GM23338 (cell line): ENCODE data around the gene PARD3. TPM values are rescaled to one million over a fixed set of nuclear protein-coding genes. Genes with fewer than 3 reads are reported as not detected.

Source experiments
- ATAC-seq: fragments of 200-7000 bp; cut with Tn5 transposase; 3 replicates; pipeline ENCODE4 v1.9.1; 2020
- DNase-seq: peaks from one replicate; pipeline ENCODE4 v3.0.0-alpha.2; 2015; ENCODE audit warnings: low spot score
- H2AFZ ChIP-seq: fragments of 200-600 bp; sonication (generic); 2 replicates; pipeline ENCODE4 v1.8.0; 2016; ENCODE audit warnings: antibody characterized with exemption, mild to moderate bottlenecking, moderate library complexity
- H3F3A ChIP-seq: fragments of 200-600 bp; sonication (generic); replicated peaks from 2 replicates; pipeline ENCODE4 v1.8.0; 2017; ENCODE audit warnings: antibody characterized with exemption, mixed run types, low read depth
- H3K27ac ChIP-seq: fragments of 200-600 bp; sonication (generic); 2 replicates; pipeline ENCODE4 v1.6.1; 2016; ENCODE audit warnings: low read depth
- H3K27me3 ChIP-seq: fragments of 200-600 bp; sonication (generic); 2 replicates; pipeline ENCODE4 v1.8.0; 2016; ENCODE audit warnings: mild to moderate bottlenecking, mixed run types, moderate library complexity; ENCODE audit not compliant: insufficient read depth
- H3K36me3 ChIP-seq: fragments of 200-600 bp; sonication (generic); 2 replicates; pipeline ENCODE4 v1.8.0; 2016; ENCODE audit warnings: mild to moderate bottlenecking; ENCODE audit not compliant: insufficient read depth
- H3K4me1 ChIP-seq: fragments of 200-600 bp; sonication (generic); 2 replicates; pipeline ENCODE4 v1.8.0; 2016; ENCODE audit warnings: mild to moderate bottlenecking, moderate library complexity; ENCODE audit not compliant: insufficient read depth
- H3K4me2 ChIP-seq: fragments of 200-600 bp; sonication (generic); 2 replicates; pipeline ENCODE4 v1.7.1; 2017; ENCODE audit warnings: mixed run types
- H3K4me3 ChIP-seq: fragments of 200-600 bp; sonication (generic); 2 replicates; pipeline ENCODE4 v1.6.1; 2016; ENCODE audit warnings: mixed run types
- H3K79me2 ChIP-seq: fragments of 200-600 bp; sonication (generic); replicated peaks from 2 replicates; pipeline ENCODE4 v1.8.0; 2017; ENCODE audit warnings: mild to moderate bottlenecking; ENCODE audit not compliant: insufficient read depth
- H3K9me2 ChIP-seq: fragments of 200-600 bp; sonication (generic); 2 replicates; pipeline ENCODE4 v1.8.0; 2017; ENCODE audit not compliant: insufficient read depth
- H4K20me1 ChIP-seq: fragments of 200-600 bp; sonication (generic); replicated peaks from 2 replicates; pipeline ENCODE4 v1.8.0; 2017; ENCODE audit warnings: mild to moderate bottlenecking; ENCODE audit not compliant: insufficient read depth
- H3K27ac Mint-ChIP-seq: 2 replicates; pipeline ENCODE4 v1.8.0; 2020; ENCODE audit warnings: inconsistent platforms, mild to moderate bottlenecking, moderate library complexity, mixed read lengths
- H3K27me3 Mint-ChIP-seq: 3 replicates; pipeline ENCODE4 v1.8.0; 2022; ENCODE audit warnings: low read depth, mild to moderate bottlenecking, moderate library complexity, mixed read lengths, inconsistent platforms; ENCODE audit not compliant: insufficient read depth, poor library complexity
- H3K36me3 Mint-ChIP-seq: 3 replicates; pipeline ENCODE4 v1.8.0; 2021; ENCODE audit warnings: low read depth, mild to moderate bottlenecking, inconsistent platforms, moderate library complexity, mixed read lengths
- H3K4me1 Mint-ChIP-seq: 3 replicates; pipeline ENCODE4 v1.8.0; 2020; ENCODE audit warnings: mild to moderate bottlenecking, inconsistent platforms, mixed read lengths
- H3K4me3 Mint-ChIP-seq: 3 replicates; pipeline ENCODE4 v1.8.0; 2021; ENCODE audit warnings: moderate library complexity, mild to moderate bottlenecking, inconsistent platforms, mixed read lengths
- H3K9me3 Mint-ChIP-seq: 3 replicates; pipeline ENCODE4 v1.8.0; 2020; ENCODE audit warnings: moderate library complexity, mild to moderate bottlenecking, inconsistent platforms, mixed read lengths
- CREB1 ChIP-seq: fragments of 250-450 bp; sonication (Bioruptor Pico); IDR thresholded peaks from 2 replicates; pipeline ENCODE4 v1.5.0; 2020; ENCODE audit warnings: low read depth, mild to moderate bottlenecking, moderate library complexity
- CTCF ChIP-seq, 2 experiments: fragments of 200-600 bp in 1 of 2; sonication (generic) in 1 of 2; conservative IDR thresholded peaks; 2 replicates each; pipeline versions ENCODE4 v1.5.1 to v1.6.1; 2016 to 2017; ENCODE audit warnings: antibody characterized with exemption in 2 of 2, low read depth in 2 of 2, mild to moderate bottlenecking in 2 of 2, moderate library complexity in 1 of 2
- ETS1 ChIP-seq: IDR thresholded peaks from 2 replicates; pipeline ENCODE4 v1.6.1; 2016; ENCODE audit warnings: antibody characterized with exemption
- EZH2 ChIP-seq: fragments of 200-600 bp; sonication (generic); IDR thresholded peaks from one replicate; pipeline ENCODE4 v1.8.0; 2017; ENCODE audit warnings: antibody characterized with exemption, mild to moderate bottlenecking, low read depth; ENCODE audit not compliant: unreplicated experiment
- EZH2phosphoT487 ChIP-seq: fragments of 200-600 bp; sonication (generic); IDR thresholded peaks from one replicate; pipeline ENCODE4 v1.8.1; 2018; ENCODE audit warnings: antibody characterized with exemption; ENCODE audit not compliant: unreplicated experiment
- JUNB ChIP-seq: IDR thresholded peaks from one replicate; pipeline ENCODE4 v1.6.1; 2016; ENCODE audit warnings: antibody characterized with exemption; ENCODE audit not compliant: unreplicated experiment
- NANOG ChIP-seq: IDR thresholded peaks from 2 replicates; pipeline ENCODE4 v1.6.1; 2016; ENCODE audit warnings: antibody characterized with exemption, borderline replicate concordance
- POLR2AphosphoS5 ChIP-seq: IDR thresholded peaks from 2 replicates; pipeline ENCODE4 v1.6.1; 2016; ENCODE audit warnings: antibody characterized with exemption, low read depth
- REST ChIP-seq: IDR thresholded peaks from one replicate; pipeline ENCODE4 v1.6.1; 2018; ENCODE audit warnings: antibody characterized with exemption; ENCODE audit not compliant: unreplicated experiment
- STAT1 ChIP-seq: IDR thresholded peaks from one replicate; pipeline ENCODE4 v1.6.1; 2016; ENCODE audit warnings: antibody characterized with exemption; ENCODE audit not compliant: unreplicated experiment
- ZNF114 ChIP-seq: fragments of 250-450 bp; sonication (Bioruptor Pico); IDR thresholded peaks from 2 replicates; pipeline ENCODE4 v1.5.0; 2020; ENCODE audit warnings: mild to moderate bottlenecking, moderate library complexity
- ZNF331 ChIP-seq: fragments of 250-450 bp; sonication (Bioruptor Pico); IDR thresholded peaks from 2 replicates; pipeline ENCODE4 v1.5.0; 2020; ENCODE audit warnings: low read depth, mild to moderate bottlenecking, moderate library complexity
- ZNF462 ChIP-seq: fragments of 250-450 bp; sonication (Bioruptor Pico); IDR thresholded peaks from 2 replicates; pipeline ENCODE4 v1.5.0; 2020; ENCODE audit warnings: mild to moderate bottlenecking, moderate library complexity
- polyA plus RNA-seq: library from polyadenylated mRNA; unstranded; fragments of >200 nt; fragmentation: Nextera tagmentation; extraction: Ambion mirVana; gene quantifications from 2 replicates; pipeline ENCODE4 v1.2.1, GENCODE V29; 2016
- total RNA-seq: library from RNA; depleted of rRNA; stranded (reverse); fragments of >200 nt; shearing (Covaris generic); gene quantifications from 2 replicates; pipeline ENCODE4 v1.2.3, GENCODE V29; 2014

Gene PARD3
- total and polyA plus RNA-seq, 2 experiments from 2014 or later, result 30.2 to 51.4 TPM

GRCh38 chr10:34161777-34162370 is 653.2 kb downstream of the PARD3 start:
- H3K4me3 ChIP-seq, result no peak overlapping the region
- Mint-ChIP-seq H3K27me3 (peaks cover under 1% of the 10 kb centered on the region), H3K27ac (no peak overlapping the region)

More at GRCh38 chr10:34161777-34162370, 653.2 kb downstream of the PARD3 start:
- H3K4me3 Mint-ChIP-seq, result no peak overlapping the region
- H3K79me2 ChIP-seq, result no peaks in the 10 kb centered on the region
- no peak for TF ChIP-seq STAT1
- no peak for TF ChIP-seq CTCF (conservative IDR thresholded peaks at IDR 0.05; ENCODE audit: low read depth in 2 of 2)
- TF ChIP-seq EZH2phosphoT487, result no peak
- no peak for TF ChIP-seq ETS1
- no peak for TF ChIP-seq CREB1 (CRISPR knock-in tag)
- TF ChIP-seq NANOG, result no peak
- TF ChIP-seq POLR2AphosphoS5, result no peak
- no peak for TF ChIP-seq JUNB
- no peak for TF ChIP-seq ZNF331
- no peak for TF ChIP-seq ZNF462 (CRISPR knock-in tag)
- TF ChIP-seq EZH2, result no peak
- TF ChIP-seq REST, result no peak
- TF ChIP-seq ZNF114 (CRISPR knock-in tag), result no peak
- no peaks in the 10 kb centered on the region; the same call in 1 of the 2 replicates for H3K36me3 ChIP-seq
- H3K36me3 Mint-ChIP-seq, result peaks cover 15% of the 10 kb centered on the region
- peaks cover 20% of the 10 kb centered on the region for H3K4me1 Mint-ChIP-seq
- H3F3A ChIP-seq, result no peaks in the 10 kb centered on the region; the same call in 1 of the 2 replicates
- no peaks in the 10 kb centered on the region for H4K20me1 ChIP-seq
- no peak for ATAC-seq
- H3K9me3 Mint-ChIP-seq, result peaks cover 16% of the 10 kb centered on the region
- no peak overlapping the region for H2AFZ ChIP-seq
- DNase-seq, result no peak
- no peak overlapping the region for H3K4me2 ChIP-seq
- H3K27ac ChIP-seq, result no peak overlapping the region
- H3K9me2 ChIP-seq, result peaks cover 15% of the 10 kb centered on the region
- H3K4me1 ChIP-seq, result peaks cover 19% of the 10 kb centered on the region; the same call in 1 of the 2 replicates
- no peaks in the 10 kb centered on the region for H3K27me3 ChIP-seq
